ENCODE measurements around the gene LAMP1. TPM values are rescaled to one million over a fixed set of nuclear protein-coding genes. Genes with fewer than 3 reads are reported as not detected.

The LAMP1 gene
- total RNA-seq, 2 experiments from 2014 or later = 72.2 to 80.7 TPM

DNA sequence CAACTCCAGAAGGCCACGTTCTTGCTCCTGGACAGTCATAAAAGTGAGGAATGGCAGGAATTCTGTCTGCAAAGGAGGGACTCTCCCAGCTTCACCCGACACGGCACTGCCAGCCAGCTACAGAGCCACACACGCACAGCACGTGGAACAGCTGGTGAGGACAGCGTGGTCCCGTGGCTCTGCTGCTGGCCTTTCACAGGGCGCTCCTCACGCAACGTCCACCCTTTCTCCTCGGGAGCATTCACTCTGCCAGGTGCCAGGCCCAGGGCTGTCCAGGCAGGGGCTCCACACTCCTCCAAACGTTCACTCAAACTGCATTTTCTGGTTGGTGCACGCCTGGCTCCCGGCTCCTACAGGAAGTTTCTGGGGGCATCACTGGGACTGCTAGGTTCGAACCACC is 52.5 kb downstream of the LAMP1 start:
- no peaks in the 10 kb centered on the region for H3K4me1 Mint-ChIP-seq (ENCODE audit: low read depth)
- peaks cover 0 to 35% of the 10 kb centered on the region in 2 experiments for H3K9me3 ChIP-seq (ENCODE audit: control insufficient read depth in 1 of 2, insufficient read depth in 1 of 2, low read length in 2 of 2)
- H3K27ac ChIP-seq (ENCODE audit: low read depth in 1 of 2, low read length in 2 of 2) = no peak overlapping the region
- no peak overlapping the region for H3K27ac Mint-ChIP-seq
- H3K36me3 Mint-ChIP-seq (ENCODE audit: low read depth) = no peaks in the 10 kb centered on the region
- H3K27me3 Mint-ChIP-seq = no peaks in the 10 kb centered on the region
- no peak overlapping the region for H3K4me3 ChIP-seq (ENCODE audit: low read length)
- H3K27me3 ChIP-seq (ENCODE audit: control insufficient read depth in 1 of 2, insufficient read depth in 2 of 2, low read length in 2 of 2) = no peaks in the 10 kb centered on the region
- DNase-seq (no peak), ATAC-seq (ENCODE audit: poor library complexity) (no peak)
- no peak overlapping the region for H3K4me3 Mint-ChIP-seq
- ChIA-PET CTCF (no interaction called here), POLR2A (no interaction called here)
- no peaks in the 10 kb centered on the region for H3K36me3 ChIP-seq (ENCODE audit: insufficient read depth, low read length)
- H3K4me1 ChIP-seq (ENCODE audit: insufficient read depth, low read length) = no peaks in the 10 kb centered on the region
- intact Hi-C loops (cut with DNase I, micrococcal nuclease) = no loop called here
- no peaks in the 10 kb centered on the region for H3K9me3 Mint-ChIP-seq
- TF ChIP-seq, protein P1, sequence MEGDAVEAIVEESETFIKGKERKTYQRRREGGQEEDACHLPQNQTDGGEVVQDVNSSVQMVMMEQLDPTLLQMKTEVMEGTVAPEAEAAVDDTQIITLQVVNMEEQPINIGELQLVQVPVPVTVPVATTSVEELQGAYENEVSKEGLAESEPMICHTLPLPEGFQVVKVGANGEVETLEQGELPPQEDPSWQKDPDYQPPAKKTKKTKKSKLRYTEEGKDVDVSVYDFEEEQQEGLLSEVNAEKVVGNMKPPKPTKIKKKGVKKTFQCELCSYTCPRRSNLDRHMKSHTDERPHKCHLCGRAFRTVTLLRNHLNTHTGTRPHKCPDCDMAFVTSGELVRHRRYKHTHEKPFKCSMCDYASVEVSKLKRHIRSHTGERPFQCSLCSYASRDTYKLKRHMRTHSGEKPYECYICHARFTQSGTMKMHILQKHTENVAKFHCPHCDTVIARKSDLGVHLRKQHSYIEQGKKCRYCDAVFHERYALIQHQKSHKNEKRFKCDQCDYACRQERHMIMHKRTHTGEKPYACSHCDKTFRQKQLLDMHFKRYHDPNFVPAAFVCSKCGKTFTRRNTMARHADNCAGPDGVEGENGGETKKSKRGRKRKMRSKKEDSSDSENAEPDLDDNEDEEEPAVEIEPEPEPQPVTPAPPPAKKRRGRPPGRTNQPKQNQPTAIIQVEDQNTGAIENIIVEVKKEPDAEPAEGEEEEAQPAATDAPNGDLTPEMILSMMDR (IDR thresholded peaks at IDR 0.05) = no peak

DNA sequence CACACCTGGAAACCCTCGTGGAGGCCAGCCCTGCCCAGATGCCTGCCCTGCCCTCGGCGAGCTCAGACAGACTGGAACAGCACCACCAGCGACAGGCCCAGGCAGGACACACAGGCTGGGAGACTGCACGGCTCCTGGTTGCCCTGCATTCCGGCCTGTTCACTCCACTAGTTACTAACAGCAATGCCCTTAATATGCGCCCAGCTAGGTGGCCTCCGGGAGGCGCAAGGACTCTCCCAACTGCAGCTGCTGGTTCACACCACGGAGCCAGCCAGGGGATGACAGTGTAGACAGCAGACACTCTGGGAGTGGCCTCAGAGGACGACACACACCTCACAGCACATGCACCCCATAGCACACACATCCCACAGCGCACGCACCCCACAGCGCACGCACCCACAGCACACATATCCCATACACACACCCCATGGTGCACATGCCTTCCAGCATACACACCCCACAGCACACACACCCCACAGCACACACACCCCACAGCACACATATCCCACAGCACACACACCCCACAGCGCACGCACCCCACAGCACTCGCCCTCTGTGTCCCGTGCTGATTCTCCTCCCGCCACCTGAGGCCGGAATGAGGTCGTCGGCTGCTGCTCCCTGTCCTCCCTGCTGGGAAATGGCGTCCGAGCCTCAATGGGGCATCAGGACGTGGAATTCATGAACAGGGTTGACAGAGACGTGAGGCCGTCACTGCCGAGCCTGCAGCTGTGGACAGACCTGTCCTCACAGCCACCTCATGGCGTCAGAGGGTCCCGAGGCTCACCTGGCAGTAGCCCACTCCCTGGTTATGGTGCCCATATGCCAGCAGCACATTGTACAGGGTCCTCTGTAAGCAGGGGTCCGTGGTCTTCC is 53.3 kb downstream of the LAMP1 start:
- ChIA-PET CTCF (no interaction called here), POLR2A (no interaction called here)
- TF ChIP-seq, protein P1 (IDR thresholded peaks at IDR 0.05) = no peak
- Histone ChIP-seq H3K27me3 (ENCODE audit: control insufficient read depth in 1 of 2, insufficient read depth in 2 of 2, low read length in 2 of 2) (no peaks in the 10 kb centered on the region), H3K4me3 (ENCODE audit: low read length) (no peak overlapping the region), H3K27ac (ENCODE audit: low read depth in 1 of 2, low read length in 2 of 2) (no peak overlapping the region), H3K9me3 (ENCODE audit: control insufficient read depth in 1 of 2, insufficient read depth in 1 of 2, low read length in 2 of 2) (peaks cover 0 to 32% of the 10 kb centered on the region in 2 experiments), H3K4me1 (ENCODE audit: insufficient read depth, low read length) (no peaks in the 10 kb centered on the region), H3K36me3 (ENCODE audit: insufficient read depth, low read length) (no peaks in the 10 kb centered on the region)
- H3K27ac Mint-ChIP-seq = no peak overlapping the region
- no peak for ATAC-seq (ENCODE audit: poor library complexity)
- no peaks in the 10 kb centered on the region for H3K9me3 Mint-ChIP-seq
- intact Hi-C loops (cut with DNase I, micrococcal nuclease) = no loop called here
- H3K36me3 Mint-ChIP-seq (ENCODE audit: low read depth) = no peaks in the 10 kb centered on the region
- H3K4me1 Mint-ChIP-seq (ENCODE audit: low read depth) = no peaks in the 10 kb centered on the region
- DNase-seq = peak in 1 of 14 experiments; percentile 15
- no peaks in the 10 kb centered on the region for H3K27me3 Mint-ChIP-seq
- no peak overlapping the region for H3K4me3 Mint-ChIP-seq

DNA sequence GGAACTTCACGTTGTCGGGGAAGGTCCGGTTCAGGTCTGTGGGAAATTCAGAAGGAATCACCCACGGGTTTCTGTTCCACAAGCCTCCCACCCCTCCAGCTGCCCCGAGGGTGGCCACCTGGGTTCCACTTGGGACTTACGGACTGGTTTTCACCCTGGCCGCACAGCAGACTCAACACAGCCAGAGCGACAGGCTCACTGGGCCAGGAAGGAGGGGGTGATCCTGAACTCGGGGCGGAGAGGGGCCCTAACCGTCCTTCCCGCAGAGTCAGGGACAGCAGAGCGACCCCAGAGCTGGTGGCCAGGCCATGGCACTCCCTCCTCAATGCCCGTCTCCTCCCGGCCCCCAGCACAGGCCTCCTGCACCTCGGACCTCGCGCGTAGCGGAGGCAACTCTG is 53.9 kb downstream of the LAMP1 start:
- ChIA-PET CTCF (no interaction called here), POLR2A (no interaction called here)
- Mint-ChIP-seq H3K36me3 (ENCODE audit: low read depth) (no peaks in the 10 kb centered on the region), H3K9me3 (no peaks in the 10 kb centered on the region), H3K27ac (no peak overlapping the region), H3K4me1 (ENCODE audit: low read depth) (no peaks in the 10 kb centered on the region), H3K4me3 (no peak overlapping the region), H3K27me3 (no peaks in the 10 kb centered on the region)
- H3K27me3 ChIP-seq (ENCODE audit: control insufficient read depth in 1 of 2, insufficient read depth in 2 of 2, low read length in 2 of 2) = no peaks in the 10 kb centered on the region
- ATAC-seq (ENCODE audit: poor library complexity) = no peak
- H3K36me3 ChIP-seq (ENCODE audit: insufficient read depth, low read length) = no peaks in the 10 kb centered on the region
- no peaks in the 10 kb centered on the region for H3K4me1 ChIP-seq (ENCODE audit: insufficient read depth, low read length)
- TF ChIP-seq, protein P1 (IDR thresholded peaks at IDR 0.05) = no peak
- H3K4me3 ChIP-seq (ENCODE audit: low read length) = no peak overlapping the region
- DNase-seq = no peak
- peaks cover 0 to 26% of the 10 kb centered on the region in 2 experiments for H3K9me3 ChIP-seq (ENCODE audit: control insufficient read depth in 1 of 2, insufficient read depth in 1 of 2, low read length in 2 of 2)
- no peak overlapping the region for H3K27ac ChIP-seq (ENCODE audit: low read depth in 1 of 2, low read length in 2 of 2)
- intact Hi-C loops (cut with DNase I, micrococcal nuclease) = no loop called here
